A673 (cell line): Measurements from ENCODE around the gene FRMD4A. TPM values are rescaled to one million over a fixed set of nuclear protein-coding genes. Genes with fewer than 3 reads are reported as not detected.

Experiments used
- BruUV-seq: library from RNA; stranded (reverse); fragments of 400-500 nt; replicated peaks from 2 replicates; lab custom pipeline; 2021; lab: Mats Ljungman, UMichigan
- CTCF ChIA-PET: fragments of 300-600 bp; sonication (Branson Sonifier 250); formaldehyde crosslinking; loops from one replicate; lab custom pipeline; 2022; ENCODE audit warnings: antibody characterized with exemption; lab: Charles Lee
- POLR2A ChIA-PET: fragments of 300-600 bp; sonication (Branson Sonifier 250); formaldehyde crosslinking; loops from one replicate; lab custom pipeline; 2022; ENCODE audit warnings: antibody characterized with exemption; ENCODE audit not compliant: low non-redundant PET; lab: Charles Lee
- DNase-seq: peaks from one replicate; pipeline ENCODE4 v3.0.0-alpha.2; 2015; ENCODE audit warnings: low spot score
- H3K27ac ChIP-seq: fragments of 200-600 bp; sonication (generic); 2 replicates; pipeline ENCODE4 v1.5.1; 2016; ENCODE audit warnings: mixed run types, low read depth, mild to moderate bottlenecking, mixed read lengths, antibody characterized with exemption, low read length; ENCODE audit not compliant: poor library complexity, severe bottlenecking
- H3K27me3 ChIP-seq: fragments of 200-600 bp; sonication (generic); replicated peaks from 2 replicates; pipeline ENCODE4 v1.6.1; 2017; ENCODE audit warnings: mixed run types, low read depth, mild to moderate bottlenecking, mixed read lengths, antibody characterized with exemption, low read length; ENCODE audit not compliant: insufficient read depth, poor library complexity
- H3K36me3 ChIP-seq: fragments of 200-600 bp; sonication (generic); 2 replicates; pipeline ENCODE4 v1.6.1; 2016; ENCODE audit warnings: mixed run types, mild to moderate bottlenecking, mixed read lengths, antibody characterized with exemption, low read length; ENCODE audit not compliant: insufficient read depth, poor library complexity, severe bottlenecking
- H3K4me1 ChIP-seq: fragments of 200-600 bp; sonication (generic); 2 replicates; pipeline ENCODE4 v1.6.1; 2017; ENCODE audit warnings: mixed run types, mild to moderate bottlenecking, mixed read lengths, antibody characterized with exemption, low read length; ENCODE audit not compliant: insufficient read depth, poor library complexity, severe bottlenecking
- H3K4me3 ChIP-seq: fragments of 200-600 bp; sonication (generic); 2 replicates; pipeline ENCODE4 v1.5.1; 2016; ENCODE audit warnings: low read depth, mixed run types, mild to moderate bottlenecking, mixed read lengths, low read length; ENCODE audit not compliant: poor library complexity, severe bottlenecking
- H3K9me3 ChIP-seq: fragments of 200-600 bp; sonication (generic); 2 replicates; pipeline ENCODE4 v1.6.1; 2016; ENCODE audit warnings: mixed run types, low read depth, mild to moderate bottlenecking, mixed read lengths, antibody characterized with exemption, low read length; ENCODE audit not compliant: poor library complexity, severe bottlenecking
- EZH2 ChIP-seq: fragments of 200-600 bp; sonication (generic); IDR thresholded peaks from 2 replicates; pipeline ENCODE4 v1.6.1; 2017; ENCODE audit warnings: borderline replicate concordance, low read depth, mild to moderate bottlenecking, mixed read lengths, antibody characterized with exemption, low read length; ENCODE audit not compliant: poor library complexity, severe bottlenecking
- intact Hi-C: fragments of 100-400 bp; cut with micrococcal nuclease; formaldehyde crosslinking; loops from one replicate; pipeline ENCODE4 v1.10.0; 2022; ENCODE audit not compliant: unreplicated experiment
- total RNA-seq: library from RNA; stranded (reverse); gene quantifications from 2 replicates; pipeline ENCODE4 v1.2.3, GENCODE V29; 2021
- TF ChIP-seq, protein P1 (sequence below): fragments of 300-800, 200-600 bp; sonication (generic); conservative IDR thresholded peaks from 2 replicates; pipeline ENCODE4 v1.5.1; 2017; ENCODE audit warnings: low read depth, mild to moderate bottlenecking, antibody characterized with exemption, low read length, moderate library complexity, mixed read lengths

The FRMD4A gene
- total RNA-seq, 1 experiment from 2014 or later = 26.3 TPM

DNA sequence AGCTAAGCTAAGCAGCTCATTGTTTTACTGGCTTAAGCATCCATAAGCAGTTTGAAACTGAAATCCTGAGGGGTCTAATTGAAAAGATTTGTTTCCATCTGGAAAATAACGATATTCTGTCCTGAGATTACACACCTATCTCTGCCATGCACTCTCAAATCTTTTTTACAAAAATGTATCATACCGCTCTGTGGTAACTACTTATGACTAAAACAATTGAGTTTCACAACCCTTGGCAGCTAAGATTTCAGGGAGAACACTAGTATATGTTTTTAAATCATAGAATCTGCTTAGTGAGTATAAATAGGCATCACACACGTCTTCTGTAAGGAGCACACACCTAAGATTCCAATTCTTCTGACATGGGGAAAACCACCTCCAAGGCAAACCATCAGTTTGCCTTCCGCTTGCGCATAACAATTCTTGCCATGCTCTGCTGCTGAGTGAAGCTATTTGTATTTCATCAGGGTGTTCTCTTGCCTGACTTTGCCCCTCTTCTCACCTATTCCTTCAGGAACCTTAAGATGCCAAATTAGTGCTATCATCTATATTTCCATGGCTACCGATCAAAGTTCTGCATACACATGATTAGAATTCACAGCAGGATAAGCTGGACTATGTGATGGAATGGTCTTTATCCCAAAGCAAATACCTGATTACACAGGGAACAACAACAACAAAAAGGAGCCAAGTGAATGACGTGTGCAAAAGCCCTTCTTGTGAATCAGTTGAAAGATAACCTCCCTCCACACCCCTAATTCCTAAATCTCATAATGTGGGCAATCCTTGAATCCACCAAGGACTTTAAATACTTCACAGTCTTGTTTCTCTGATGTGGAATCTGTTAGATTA lies 703.0 kb downstream of the FRMD4A start:
- BruUV-seq = no TSS peak
- CTCF ChIA-PET = no interaction called here
- no peak overlapping the region for H3K4me3 ChIP-seq
- H3K9me3 ChIP-seq = no peaks in the 10 kb centered on the region
- intact Hi-C loops = no loop called here
- H3K4me1 ChIP-seq = no peaks in the 10 kb centered on the region
- TF ChIP-seq, protein P1, sequence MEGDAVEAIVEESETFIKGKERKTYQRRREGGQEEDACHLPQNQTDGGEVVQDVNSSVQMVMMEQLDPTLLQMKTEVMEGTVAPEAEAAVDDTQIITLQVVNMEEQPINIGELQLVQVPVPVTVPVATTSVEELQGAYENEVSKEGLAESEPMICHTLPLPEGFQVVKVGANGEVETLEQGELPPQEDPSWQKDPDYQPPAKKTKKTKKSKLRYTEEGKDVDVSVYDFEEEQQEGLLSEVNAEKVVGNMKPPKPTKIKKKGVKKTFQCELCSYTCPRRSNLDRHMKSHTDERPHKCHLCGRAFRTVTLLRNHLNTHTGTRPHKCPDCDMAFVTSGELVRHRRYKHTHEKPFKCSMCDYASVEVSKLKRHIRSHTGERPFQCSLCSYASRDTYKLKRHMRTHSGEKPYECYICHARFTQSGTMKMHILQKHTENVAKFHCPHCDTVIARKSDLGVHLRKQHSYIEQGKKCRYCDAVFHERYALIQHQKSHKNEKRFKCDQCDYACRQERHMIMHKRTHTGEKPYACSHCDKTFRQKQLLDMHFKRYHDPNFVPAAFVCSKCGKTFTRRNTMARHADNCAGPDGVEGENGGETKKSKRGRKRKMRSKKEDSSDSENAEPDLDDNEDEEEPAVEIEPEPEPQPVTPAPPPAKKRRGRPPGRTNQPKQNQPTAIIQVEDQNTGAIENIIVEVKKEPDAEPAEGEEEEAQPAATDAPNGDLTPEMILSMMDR = no peak
- no peak for TF ChIP-seq EZH2
- no peak overlapping the region for H3K27ac ChIP-seq
- H3K27me3 ChIP-seq = no peaks in the 10 kb centered on the region
- POLR2A ChIA-PET = no interaction called here
- H3K36me3 ChIP-seq = no peaks in the 10 kb centered on the region
- no peak for DNase-seq

DNA sequence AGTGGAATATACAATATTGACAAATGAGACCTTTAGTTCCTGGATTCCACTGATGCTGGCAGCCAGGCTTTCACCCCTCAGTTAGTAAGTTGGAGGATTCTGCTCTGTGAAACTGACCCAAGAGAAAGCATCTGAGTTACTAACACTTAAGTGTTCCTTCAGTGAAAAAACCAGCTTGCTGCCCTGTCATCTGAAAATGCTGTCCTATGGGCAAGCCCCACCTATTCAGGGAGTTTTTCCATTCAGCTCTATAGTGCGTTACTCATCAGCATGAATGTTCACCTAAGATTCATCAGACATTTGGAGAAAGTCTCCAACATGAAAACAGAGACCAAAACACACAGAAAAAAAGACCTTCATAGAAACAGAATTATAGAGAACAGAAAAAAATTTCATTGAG lies 706.1 kb downstream of the FRMD4A start:
- Histone ChIP-seq H3K4me1 (no peaks in the 10 kb centered on the region), H3K9me3 (no peaks in the 10 kb centered on the region), H3K27ac (no peak overlapping the region), H3K4me3 (no peak overlapping the region), H3K27me3 (no peaks in the 10 kb centered on the region), H3K36me3 (no peaks in the 10 kb centered on the region)
- TF ChIP-seq EZH2 = no peak
- TF ChIP-seq, protein P1 = no peak
- intact Hi-C loops = no loop called here
- DNase-seq = no peak
- no TSS peak for BruUV-seq
- CTCF ChIA-PET = no interaction called here
- POLR2A ChIA-PET = no interaction called here

DNA sequence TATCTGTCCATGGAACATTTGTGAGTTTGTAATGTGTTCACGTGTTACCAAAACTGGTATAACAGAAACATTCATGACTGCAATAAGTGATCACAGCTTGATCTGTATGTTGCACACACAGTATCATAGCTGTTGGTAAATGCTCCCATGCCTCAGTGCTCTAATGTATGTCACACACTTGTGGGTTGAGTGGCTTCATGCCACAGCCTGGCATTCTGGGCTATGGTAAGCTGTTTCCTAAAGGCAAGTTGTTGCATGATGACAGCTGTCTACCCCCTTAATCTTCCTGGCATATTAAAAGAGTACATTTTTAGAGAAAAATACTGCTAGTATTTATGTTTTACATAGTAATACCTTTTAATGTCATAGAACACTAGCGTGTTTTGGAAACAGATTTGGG lies 708.8 kb downstream of the FRMD4A start:
- TF ChIP-seq, protein P1 = no peak
- TF ChIP-seq EZH2 = no peak
- H3K27ac ChIP-seq = no peak overlapping the region
- peaks cover 7% of the 10 kb centered on the region for H3K4me1 ChIP-seq
- no peaks in the 10 kb centered on the region for H3K36me3 ChIP-seq
- ChIA-PET CTCF (no interaction called here), POLR2A (no interaction called here)
- no TSS peak for BruUV-seq
- no peak overlapping the region for H3K4me3 ChIP-seq
- DNase-seq = no peak
- H3K27me3 ChIP-seq = no peaks in the 10 kb centered on the region
- H3K9me3 ChIP-seq = no peaks in the 10 kb centered on the region
- intact Hi-C loops = no loop called here
